Measurements from ENCODE around the gene NALF2.

NALF2 gene

GRCh38 chrX:69551421-69552009 is 47.4 kb downstream of the NALF2 start:
- H2AFZ ChIP-seq (ENCODE audit: low read length) = no peak overlapping the region
- H3K9ac ChIP-seq (ENCODE audit: low read length) = no peak overlapping the region
- no peaks in the 10 kb centered on the region for H3K79me2 ChIP-seq (ENCODE audit: low read length)
- H3K9me2 ChIP-seq (replicated peaks; ENCODE audit: insufficient read depth, low read length) = no peaks in the 10 kb centered on the region
- DNase-seq = no peak
- no peaks in the 10 kb centered on the region for H3F3A ChIP-seq (ENCODE audit: insufficient read depth, low read length)
- no peaks in the 10 kb centered on the region for H3K4me1 ChIP-seq (ENCODE audit: low read length)
- H3K27ac ChIP-seq (ENCODE audit: low read length) = no peak overlapping the region
- H3K36me3 ChIP-seq (replicated peaks; ENCODE audit: insufficient read depth, low read length) = no peaks in the 10 kb centered on the region
- H3K27me3 ChIP-seq (replicated peaks; ENCODE audit: insufficient read depth, low read length) = no peaks in the 10 kb centered on the region
- no peak for TF ChIP-seq CTCF (IDR thresholded peaks at IDR 0.05; ENCODE audit: low read length)
- no peak for TF ChIP-seq EZH2 (optimal IDR thresholded peaks at IDR 0.05; ENCODE audit: low read depth, low read length)
- TF ChIP-seq EZH2phosphoT487 (IDR thresholded peaks at IDR 0.05; ENCODE audit: low read length) = no peak
- H3K9me3 ChIP-seq (replicated peaks; ENCODE audit: insufficient read depth, low read length) = no peaks in the 10 kb centered on the region
- H3K4me2 ChIP-seq (ENCODE audit: low read depth, low read length) = no peak overlapping the region
- H3K4me3 ChIP-seq (ENCODE audit: low read length) = no peak overlapping the region
- no peaks in the 10 kb centered on the region for H4K20me1 ChIP-seq (ENCODE audit: insufficient read depth, low read length)

- no peak for TF ChIP-seq CTCF (IDR thresholded peaks at IDR 0.05; ENCODE audit: low read length)
- no peak for TF ChIP-seq EZH2phosphoT487 (IDR thresholded peaks at IDR 0.05; ENCODE audit: low read length)
- no peak for TF ChIP-seq EZH2 (optimal IDR thresholded peaks at IDR 0.05; ENCODE audit: low read depth, low read length)
- Histone ChIP-seq H3K4me2 (ENCODE audit: low read depth, low read length) (no peak overlapping the region), H3K9ac (ENCODE audit: low read length) (no peak overlapping the region), H3K9me3 (replicated peaks; ENCODE audit: insufficient read depth, low read length) (no peaks in the 10 kb centered on the region), H3F3A (ENCODE audit: insufficient read depth, low read length) (no peaks in the 10 kb centered on the region), H2AFZ (ENCODE audit: low read length) (no peak overlapping the region), H3K36me3 (replicated peaks; ENCODE audit: insufficient read depth, low read length) (no peaks in the 10 kb centered on the region), H3K27me3 (replicated peaks; ENCODE audit: insufficient read depth, low read length) (no peaks in the 10 kb centered on the region), H3K4me3 (ENCODE audit: low read length) (no peak overlapping the region), H3K9me2 (replicated peaks; ENCODE audit: insufficient read depth, low read length) (no peaks in the 10 kb centered on the region), H3K27ac (ENCODE audit: low read length) (no peak overlapping the region), H3K79me2 (ENCODE audit: low read length) (no peaks in the 10 kb centered on the region), H4K20me1 (ENCODE audit: insufficient read depth, low read length) (no peaks in the 10 kb centered on the region), H3K4me1 (ENCODE audit: low read length) (no peaks in the 10 kb centered on the region)
- no peak for DNase-seq
These were observed 48.4 kb downstream of the NALF2 start for GRCh38 chrX:69552512-69552911.

Data from MM.1S (cell line).